ENCODE data around the gene ULK4. TPM values are rescaled to one million over a fixed set of nuclear protein-coding genes. Genes with fewer than 3 reads are reported as not detected.

The ULK4 gene
- total RNA-seq, 1 donor from 2014 or later: 9.1 TPM

DNA sequence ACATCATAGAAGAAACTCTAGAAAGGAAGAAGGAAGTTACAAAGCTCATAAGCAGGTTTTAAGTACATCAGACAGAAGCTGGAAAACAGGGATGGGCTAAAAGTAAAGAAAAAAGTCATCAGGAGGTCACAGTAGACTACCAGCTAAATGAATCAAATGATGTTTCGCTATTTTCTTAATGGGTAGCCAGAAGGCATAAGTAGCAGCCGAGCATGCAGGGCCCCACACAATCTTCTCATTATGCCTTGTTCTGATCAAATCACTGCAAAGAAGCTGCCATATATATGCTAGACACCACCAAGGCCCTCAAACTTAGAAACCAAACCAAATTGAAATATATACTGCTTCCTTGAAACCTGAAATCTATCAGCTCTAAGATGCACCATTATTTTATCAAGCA lies 349.1 kb downstream of the ULK4 start:
- no peaks in the 10 kb centered on the region for H3K27me3 Mint-ChIP-seq (ENCODE audit: unreplicated experiment)
- peaks cover 6% of the 10 kb centered on the region for H3K9me3 Mint-ChIP-seq (ENCODE audit: unreplicated experiment)

DNA sequence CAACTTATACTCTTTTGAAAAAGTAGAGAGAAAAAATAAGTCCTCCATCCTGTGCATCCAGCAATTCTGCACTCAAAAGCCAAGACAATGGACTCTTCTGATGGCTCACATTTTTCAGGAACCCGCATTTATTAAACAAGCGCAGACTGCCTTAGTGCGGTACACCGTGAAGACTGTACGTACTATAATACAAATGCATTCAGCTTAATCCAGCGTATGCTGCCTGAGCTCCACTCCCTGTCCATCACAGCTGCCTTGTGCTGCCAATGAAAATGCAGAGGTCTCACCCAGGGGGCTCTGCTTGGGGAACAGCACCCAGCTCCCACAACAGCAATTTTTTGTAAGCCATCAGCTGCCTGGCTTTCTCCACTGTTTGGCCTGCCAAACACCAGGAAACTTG lies 350.9 kb downstream of the ULK4 start:
- H3K4me3 Mint-ChIP-seq (ENCODE audit: unreplicated experiment): no peak overlapping the region
- no peaks in the 10 kb centered on the region for H3K36me3 Mint-ChIP-seq (ENCODE audit: unreplicated experiment)
- no peak overlapping the region for H3K27ac Mint-ChIP-seq (ENCODE audit: unreplicated experiment)
- no peaks in the 10 kb centered on the region for H3K27me3 Mint-ChIP-seq (ENCODE audit: unreplicated experiment)
- no peaks in the 10 kb centered on the region for H3K4me1 Mint-ChIP-seq (ENCODE audit: unreplicated experiment)
- H3K9me3 Mint-ChIP-seq (ENCODE audit: unreplicated experiment): peaks cover 6% of the 10 kb centered on the region
- no peak for DNase-seq (ENCODE audit: extremely low spot score, unreplicated experiment)
- TF ChIP-seq, protein P1, sequence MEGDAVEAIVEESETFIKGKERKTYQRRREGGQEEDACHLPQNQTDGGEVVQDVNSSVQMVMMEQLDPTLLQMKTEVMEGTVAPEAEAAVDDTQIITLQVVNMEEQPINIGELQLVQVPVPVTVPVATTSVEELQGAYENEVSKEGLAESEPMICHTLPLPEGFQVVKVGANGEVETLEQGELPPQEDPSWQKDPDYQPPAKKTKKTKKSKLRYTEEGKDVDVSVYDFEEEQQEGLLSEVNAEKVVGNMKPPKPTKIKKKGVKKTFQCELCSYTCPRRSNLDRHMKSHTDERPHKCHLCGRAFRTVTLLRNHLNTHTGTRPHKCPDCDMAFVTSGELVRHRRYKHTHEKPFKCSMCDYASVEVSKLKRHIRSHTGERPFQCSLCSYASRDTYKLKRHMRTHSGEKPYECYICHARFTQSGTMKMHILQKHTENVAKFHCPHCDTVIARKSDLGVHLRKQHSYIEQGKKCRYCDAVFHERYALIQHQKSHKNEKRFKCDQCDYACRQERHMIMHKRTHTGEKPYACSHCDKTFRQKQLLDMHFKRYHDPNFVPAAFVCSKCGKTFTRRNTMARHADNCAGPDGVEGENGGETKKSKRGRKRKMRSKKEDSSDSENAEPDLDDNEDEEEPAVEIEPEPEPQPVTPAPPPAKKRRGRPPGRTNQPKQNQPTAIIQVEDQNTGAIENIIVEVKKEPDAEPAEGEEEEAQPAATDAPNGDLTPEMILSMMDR (IDR thresholded peaks at IDR 0.05): no peak

More for the DNA sequence above, 349.1 kb downstream of the ULK4 start:
- TF ChIP-seq, protein P1 (IDR thresholded peaks at IDR 0.05): no peak
- no peak for DNase-seq (ENCODE audit: extremely low spot score, unreplicated experiment)
- Mint-ChIP-seq H3K36me3 (ENCODE audit: unreplicated experiment) (no peaks in the 10 kb centered on the region), H3K4me1 (ENCODE audit: unreplicated experiment) (no peaks in the 10 kb centered on the region), H3K4me3 (ENCODE audit: unreplicated experiment) (no peak overlapping the region), H3K27ac (ENCODE audit: unreplicated experiment) (no peak overlapping the region)

DNA sequence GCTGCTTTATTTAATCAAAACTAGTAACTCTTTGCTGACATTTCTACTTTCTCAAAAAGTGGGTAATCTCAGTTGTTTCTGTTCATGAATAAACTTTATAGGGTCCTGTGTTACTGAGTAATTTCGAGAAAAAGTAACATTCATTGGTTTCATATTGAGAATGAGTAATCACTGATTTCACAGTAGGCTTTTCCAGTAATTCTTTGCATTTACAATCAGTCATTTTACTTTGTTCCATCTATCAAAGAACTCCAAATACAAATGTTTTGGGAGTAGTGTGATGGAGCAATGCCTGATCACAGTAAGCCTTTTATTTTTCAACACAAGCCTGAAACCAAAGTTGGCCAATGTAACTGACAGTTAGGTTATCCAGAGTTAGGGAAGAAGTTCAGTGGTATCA lies 353.6 kb downstream of the ULK4 start:
- no peaks in the 10 kb centered on the region for H3K27me3 Mint-ChIP-seq (ENCODE audit: unreplicated experiment)
- H3K4me1 Mint-ChIP-seq (ENCODE audit: unreplicated experiment): no peaks in the 10 kb centered on the region
- no peak overlapping the region for H3K4me3 Mint-ChIP-seq (ENCODE audit: unreplicated experiment)
- DNase-seq (ENCODE audit: extremely low spot score, unreplicated experiment): no peak
- TF ChIP-seq, protein P1 (IDR thresholded peaks at IDR 0.05): no peak
- no peaks in the 10 kb centered on the region for H3K36me3 Mint-ChIP-seq (ENCODE audit: unreplicated experiment)
- no peak overlapping the region for H3K27ac Mint-ChIP-seq (ENCODE audit: unreplicated experiment)
- H3K9me3 Mint-ChIP-seq (ENCODE audit: unreplicated experiment): no peaks in the 10 kb centered on the region

DNA sequence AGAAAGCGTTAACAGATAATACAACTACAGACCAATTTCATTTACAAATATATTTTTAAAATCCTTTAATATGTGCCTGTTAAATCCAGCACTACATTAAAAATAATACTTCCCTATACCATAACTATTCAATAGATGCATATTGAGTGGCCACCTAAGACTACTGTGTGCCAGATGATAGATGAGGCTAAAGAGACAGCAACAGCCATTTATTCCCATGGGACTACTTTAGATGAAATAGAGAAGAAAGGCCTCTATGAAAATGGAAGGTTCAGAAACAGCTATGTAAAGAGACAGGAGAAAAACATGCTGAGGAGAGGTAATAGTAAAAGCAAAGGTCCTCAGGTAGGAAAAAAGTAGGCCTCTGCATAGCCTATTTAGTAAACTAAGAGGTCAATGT lies 358.1 kb downstream of the ULK4 start:
- TF ChIP-seq, protein P1 (IDR thresholded peaks at IDR 0.05): no peak
- H3K9me3 Mint-ChIP-seq (ENCODE audit: unreplicated experiment): no peaks in the 10 kb centered on the region
- H3K27me3 Mint-ChIP-seq (ENCODE audit: unreplicated experiment): no peaks in the 10 kb centered on the region
- no peaks in the 10 kb centered on the region for H3K36me3 Mint-ChIP-seq (ENCODE audit: unreplicated experiment)
- no peak overlapping the region for H3K27ac Mint-ChIP-seq (ENCODE audit: unreplicated experiment)
- no peak overlapping the region for H3K4me3 Mint-ChIP-seq (ENCODE audit: unreplicated experiment)
- no peak for DNase-seq (ENCODE audit: extremely low spot score, unreplicated experiment)
- H3K4me1 Mint-ChIP-seq (ENCODE audit: unreplicated experiment): no peaks in the 10 kb centered on the region

DNA sequence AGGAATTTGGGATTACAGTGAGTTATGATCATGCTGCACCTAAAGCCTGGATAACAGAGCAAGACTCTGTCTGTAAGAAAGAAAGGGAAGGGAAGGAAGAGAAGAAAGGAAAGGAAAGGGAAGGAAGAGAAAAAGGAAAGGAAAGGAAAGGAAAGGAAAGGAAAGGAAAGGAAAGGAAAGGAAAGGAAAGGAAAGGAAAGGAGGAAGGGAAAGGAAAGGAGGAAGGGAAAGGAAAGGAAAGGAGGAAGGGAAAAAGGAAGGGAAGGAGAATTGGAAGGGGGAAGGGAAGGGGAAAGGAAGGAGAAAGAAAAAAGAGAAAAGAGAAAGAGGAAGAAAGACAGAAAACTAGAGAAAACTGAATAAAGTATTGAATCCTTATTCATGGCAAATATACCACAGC lies 359.8 kb downstream of the ULK4 start:
- TF ChIP-seq, protein P1 (IDR thresholded peaks at IDR 0.05): no peak
- H3K9me3 Mint-ChIP-seq (ENCODE audit: unreplicated experiment): no peaks in the 10 kb centered on the region
- H3K27ac Mint-ChIP-seq (ENCODE audit: unreplicated experiment): no peak overlapping the region
- no peaks in the 10 kb centered on the region for H3K36me3 Mint-ChIP-seq (ENCODE audit: unreplicated experiment)
- H3K4me3 Mint-ChIP-seq (ENCODE audit: unreplicated experiment): no peak overlapping the region
- H3K27me3 Mint-ChIP-seq (ENCODE audit: unreplicated experiment): no peaks in the 10 kb centered on the region
- DNase-seq (ENCODE audit: extremely low spot score, unreplicated experiment): no peak
- no peaks in the 10 kb centered on the region for H3K4me1 Mint-ChIP-seq (ENCODE audit: unreplicated experiment)

Data from osteocyte (in vitro differentiated cells).